Measurements from ENCODE around the gene PIP4K2A.

PIP4K2A gene

GRCh38 chr10:22690158-22690557, 24.2 kb downstream of the PIP4K2A start:
- TF ChIP-seq CTCF (IDR thresholded peaks at IDR 0.05; ENCODE audit: low read depth, low read length, missing control alignments), result no peak
- no peak overlapping the region for H3K4me3 ChIP-seq (replicated peaks; ENCODE audit: low read depth, low read length)

GRCh38 chr10:22686347-22686746, 28.0 kb downstream of the PIP4K2A start:
- no peak overlapping the region for H3K4me3 ChIP-seq (replicated peaks; ENCODE audit: low read depth, low read length)
- no peak for TF ChIP-seq CTCF (IDR thresholded peaks at IDR 0.05; ENCODE audit: low read depth, low read length, missing control alignments)
- DNase-seq (ENCODE audit: extremely low read depth, low read depth), result no peak

More at GRCh38 chr10:22690158-22690557, 24.2 kb downstream of the PIP4K2A start:
- DNase-seq (ENCODE audit: extremely low read depth, low read depth), result no peak

DNA sequence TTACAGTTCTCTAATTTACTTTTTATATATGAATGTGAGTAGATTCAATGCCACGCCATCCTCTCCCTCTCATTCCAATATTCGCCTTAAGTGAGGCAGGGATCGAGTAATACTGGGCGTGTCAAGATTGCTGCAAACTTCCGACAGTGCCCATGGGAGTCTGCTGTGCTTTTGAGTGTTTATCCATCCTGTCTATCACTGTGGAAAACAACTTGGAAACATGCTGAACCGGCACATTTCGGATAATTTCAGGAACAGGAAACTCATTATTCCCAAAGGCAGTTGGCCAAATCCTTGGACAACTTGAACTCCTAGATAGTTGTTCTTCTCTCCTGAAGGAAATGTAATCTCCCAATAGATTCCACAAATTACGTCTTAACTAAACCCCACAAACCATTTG, 28.5 kb downstream of the PIP4K2A start:
- no peak overlapping the region for H3K4me3 ChIP-seq (replicated peaks; ENCODE audit: low read depth, low read length)
- TF ChIP-seq CTCF (IDR thresholded peaks at IDR 0.05; ENCODE audit: low read depth, low read length, missing control alignments), result no peak
- no peak for DNase-seq (ENCODE audit: extremely low read depth, low read depth)

DNA sequence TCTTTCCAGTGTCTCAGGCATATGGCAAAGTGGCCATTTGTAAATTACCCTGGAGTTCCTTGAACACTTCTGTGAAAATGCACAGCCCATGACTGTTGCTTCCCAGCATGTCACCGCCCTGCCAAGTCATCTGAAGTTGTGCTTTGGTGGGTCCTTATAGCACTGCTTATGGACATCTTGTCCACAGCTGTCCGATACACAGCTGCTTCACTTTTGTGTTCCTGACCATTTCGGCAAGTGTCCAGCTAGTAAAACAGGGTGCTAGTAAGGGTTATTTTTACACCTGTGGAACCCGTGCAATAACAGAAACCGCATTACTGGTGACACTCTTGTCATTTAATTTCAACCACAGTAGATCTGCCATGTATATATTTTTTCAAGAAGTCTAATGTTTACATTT, 29.7 kb downstream of the PIP4K2A start:
- no peak for DNase-seq (ENCODE audit: extremely low read depth, low read depth)
- no peak for TF ChIP-seq CTCF (IDR thresholded peaks at IDR 0.05; ENCODE audit: low read depth, low read length, missing control alignments)
- no peak overlapping the region for H3K4me3 ChIP-seq (replicated peaks; ENCODE audit: low read depth, low read length)

- H3K4me3 ChIP-seq (replicated peaks; ENCODE audit: low read depth, low read length), result no peak overlapping the region
- DNase-seq (ENCODE audit: extremely low read depth, low read depth), result no peak
- no peak for TF ChIP-seq CTCF (IDR thresholded peaks at IDR 0.05; ENCODE audit: low read depth, low read length, missing control alignments)
These were observed 31.3 kb downstream of the PIP4K2A start for GRCh38 chr10:22683140-22683389.

DNA sequence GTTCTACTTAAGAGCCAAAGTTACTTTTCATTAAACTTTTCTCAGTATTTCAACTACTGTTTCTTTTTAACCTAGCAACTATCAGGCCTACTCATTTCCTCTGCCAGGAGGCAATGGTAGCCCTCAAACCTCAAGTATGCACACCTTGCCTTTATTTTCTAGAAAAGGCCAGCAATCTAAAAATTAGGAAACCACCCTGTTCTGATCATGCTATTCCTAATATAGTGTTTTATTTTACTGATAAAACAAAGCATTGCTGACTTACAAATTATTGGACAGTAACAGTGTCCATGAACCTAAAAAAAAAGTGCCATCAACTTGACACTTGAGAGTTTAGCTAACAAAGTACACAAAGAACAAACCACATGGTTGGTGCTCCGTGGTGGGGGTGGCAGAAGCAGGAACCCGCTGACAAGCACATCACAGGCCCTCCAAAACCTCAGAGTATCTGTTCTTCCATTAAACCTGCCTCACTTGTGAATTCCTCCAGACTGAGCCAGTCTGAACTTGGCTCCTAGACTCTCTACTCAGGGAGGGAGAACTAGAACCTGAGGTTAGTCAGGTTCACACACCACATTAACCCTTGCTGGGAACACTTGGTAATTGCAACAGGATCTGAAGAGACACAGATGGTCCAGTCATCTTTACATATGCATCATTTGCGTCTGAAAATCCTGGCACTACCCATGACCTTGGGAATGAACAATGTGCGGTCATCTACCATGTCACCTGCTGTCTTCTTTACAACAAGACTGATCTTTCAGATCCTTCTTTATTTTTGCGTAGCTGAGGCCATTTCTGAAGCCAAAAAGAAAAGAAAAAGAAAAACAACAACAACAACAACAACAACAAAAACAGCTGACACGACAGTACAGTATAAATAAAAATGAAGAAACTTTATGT, 31.9 kb downstream of the PIP4K2A start:
- H3K4me3 ChIP-seq (replicated peaks; ENCODE audit: low read depth, low read length), result no peak overlapping the region
- DNase-seq (ENCODE audit: extremely low read depth, low read depth), result no peak
- TF ChIP-seq CTCF (IDR thresholded peaks at IDR 0.05; ENCODE audit: low read depth, low read length, missing control alignments), result no peak

DNA sequence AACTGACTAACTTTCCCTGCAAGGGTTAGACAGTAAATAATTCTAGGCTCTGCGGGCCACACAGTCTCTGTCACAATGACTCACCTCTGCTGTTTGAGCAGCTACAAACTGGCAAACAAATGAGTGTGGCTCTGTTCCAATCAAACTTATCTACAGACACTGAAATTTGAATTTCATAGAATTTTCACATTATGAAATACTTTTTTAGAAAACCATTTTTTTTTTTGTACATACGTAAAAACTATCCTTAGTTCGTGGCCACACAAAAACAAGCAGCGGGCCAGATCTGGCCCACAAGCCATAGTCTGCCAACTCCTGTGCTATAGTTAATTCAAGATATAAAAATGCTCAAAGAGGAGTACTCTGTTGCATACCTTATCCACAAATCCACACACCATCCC, 32.6 kb downstream of the PIP4K2A start:
- no peak for DNase-seq (ENCODE audit: extremely low read depth, low read depth)
- H3K4me3 ChIP-seq (replicated peaks; ENCODE audit: low read depth, low read length), result no peak overlapping the region
- no peak for TF ChIP-seq CTCF (IDR thresholded peaks at IDR 0.05; ENCODE audit: low read depth, low read length, missing control alignments)

Measured in HFF-Myc (cell line).